Subcutaneous adipose tissue (tissue), 4 donors: Measurements from ENCODE around the gene WIPF2. TPM values are rescaled to one million over a fixed set of nuclear protein-coding genes. Genes with fewer than 3 reads are reported as not detected.

Source experiments
- CTCF ChIP-seq: fragments of 450-650 bp; IDR thresholded peaks from one replicate; pipeline ENCODE4 v1.5.1; 2016; ENCODE audit warnings: low read depth, mild to moderate bottlenecking, control low read depth, antibody characterized with exemption, moderate library complexity
- total RNA-seq, 4 donors: library from RNA; depleted of rRNA; stranded (reverse); fragments of >200 nt; gene quantifications; one replicate each; pipeline ENCODE4 v1.1.0, GENCODE V29; 2016

The WIPF2 gene
- total RNA-seq, 4 donors from 2014 or later = 8.1 to 10.2 (median 9.7) TPM

- no peak for TF ChIP-seq CTCF
These were observed 93.1 kb downstream of the WIPF2 start for GRCh38 chr17:40312131-40312731.

GRCh38 chr17:40312893-40313667 is 94.0 kb downstream of the WIPF2 start:
- TF ChIP-seq CTCF = no peak

GRCh38 chr17:40313668-40314583 is 94.8 kb downstream of the WIPF2 start:
- TF ChIP-seq CTCF = no peak

- no peak for TF ChIP-seq CTCF
These were observed 95.5 kb downstream of the WIPF2 start for GRCh38 chr17:40314584-40314956.

GRCh38 chr17:40315206-40315605 is 96.1 kb downstream of the WIPF2 start:
- no peak for TF ChIP-seq CTCF

GRCh38 chr17:40315678-40316570 is 96.8 kb downstream of the WIPF2 start:
- TF ChIP-seq CTCF = no peak
